Upper lobe of left lung (tissue), 4 donors: ENCODE results near the gene RUNX2.

ENCODE experiments used
- CTCF ChIP-seq, 6 experiments: fragments of 450-650 bp in 4 of 6; fragments of 200-600 bp in 2 of 6; sonication (generic) in 2 of 6; IDR thresholded peaks; one replicate each; pipeline ENCODE4 v1.5.1; 2016 to 2019; ENCODE audit warnings: antibody characterized with exemption in 6 of 6
- POLR2A ChIP-seq, 4 donors: fragments of 450-650 bp; IDR thresholded peaks; one replicate each; pipeline ENCODE4 v1.5.1; 2016 to 2017; ENCODE audit warnings: antibody characterized with exemption in 4 of 4, mild to moderate bottlenecking in 2 of 4

GRCh38 chr6:45427726-45428125 lies 99.6 kb downstream of the RUNX2 start:
- no peak for TF ChIP-seq CTCF (IDR thresholded peaks at IDR 0.05)
- no peak for TF ChIP-seq POLR2A (IDR thresholded peaks at IDR 0.05)
